Activated T-cell treated with anti-CD3 and anti-CD28 coated beads for 24 hours (primary cell): ENCODE data around the gene PRR14L.
"Not testable (repeated sequence)": the region's sequence is repeated elsewhere in the genome, so short reads cannot be mapped to it uniquely, and the experiment has no call there.

Source experiments
- DNase-seq: peaks from one replicate; pipeline ENCODE4 v3.0.0-alpha.2; 2020; ENCODE audit warnings: low read depth

The PRR14L gene

DNA sequence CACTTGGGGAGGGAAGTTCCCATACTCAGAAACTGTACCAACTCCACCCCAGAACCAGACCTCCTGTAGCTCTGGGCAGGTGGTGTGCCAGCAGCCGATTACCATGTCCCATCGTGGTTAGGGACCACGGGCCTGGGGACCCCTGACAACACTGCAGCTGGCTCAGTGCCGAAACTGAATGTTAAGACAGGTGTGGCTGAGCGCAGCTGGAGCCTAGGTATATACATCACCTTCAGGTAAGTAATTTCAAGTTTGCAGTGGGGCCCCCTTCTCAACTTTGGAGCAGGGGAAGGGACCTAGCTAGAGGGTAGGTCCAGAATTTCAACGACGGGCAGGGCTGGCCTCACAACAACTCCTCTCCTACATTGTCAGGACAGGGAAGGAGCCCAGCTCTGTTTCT is 67.2 kb downstream of the PRR14L start:
- no peak for DNase-seq

DNA sequence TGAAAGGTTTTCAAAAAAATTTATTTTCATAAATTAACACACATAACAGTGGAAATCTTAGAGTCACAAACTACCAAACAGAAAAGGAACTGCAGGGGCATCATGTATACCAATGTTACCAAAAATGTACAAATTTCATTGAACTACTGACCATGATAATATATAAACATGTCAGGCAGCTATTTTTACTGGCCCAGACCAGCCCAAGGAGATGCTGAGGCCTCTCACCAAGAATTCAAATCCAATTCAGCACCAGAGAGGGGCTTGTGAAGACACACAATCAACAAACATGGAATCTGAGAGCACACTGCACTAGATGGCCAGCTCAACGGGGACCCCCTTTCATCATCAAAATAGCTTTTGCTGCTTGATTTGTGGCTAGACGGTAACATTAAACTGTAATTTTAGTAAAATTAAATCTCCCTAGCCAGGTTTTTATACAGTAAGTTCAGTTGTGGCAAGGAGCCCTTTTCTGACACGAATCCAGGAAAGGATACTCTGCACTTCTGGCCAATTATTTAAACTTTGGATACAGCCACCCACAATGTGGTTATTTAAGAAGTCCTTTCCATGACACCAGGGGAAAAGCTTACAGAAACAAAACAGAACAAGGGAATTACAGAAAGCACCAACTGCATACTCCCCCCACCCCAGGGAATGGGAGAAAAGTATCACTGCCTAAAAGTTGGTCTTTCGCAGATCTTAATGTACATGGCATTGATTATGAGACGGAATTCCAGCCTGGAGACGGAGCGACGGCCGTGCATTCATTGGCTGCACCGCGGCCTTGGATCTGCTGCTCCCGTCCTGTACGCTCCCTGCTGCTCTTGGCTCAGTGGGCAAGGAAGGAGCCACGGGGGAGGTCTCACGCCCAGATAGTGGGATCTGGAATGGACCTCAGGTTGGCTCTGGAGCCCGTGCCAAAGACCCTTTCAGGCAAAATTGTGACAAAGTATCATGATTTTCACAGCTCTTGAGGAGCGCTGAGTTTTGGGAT is 68.3 kb downstream of the PRR14L start:
- DNase-seq, result no peak

DNA sequence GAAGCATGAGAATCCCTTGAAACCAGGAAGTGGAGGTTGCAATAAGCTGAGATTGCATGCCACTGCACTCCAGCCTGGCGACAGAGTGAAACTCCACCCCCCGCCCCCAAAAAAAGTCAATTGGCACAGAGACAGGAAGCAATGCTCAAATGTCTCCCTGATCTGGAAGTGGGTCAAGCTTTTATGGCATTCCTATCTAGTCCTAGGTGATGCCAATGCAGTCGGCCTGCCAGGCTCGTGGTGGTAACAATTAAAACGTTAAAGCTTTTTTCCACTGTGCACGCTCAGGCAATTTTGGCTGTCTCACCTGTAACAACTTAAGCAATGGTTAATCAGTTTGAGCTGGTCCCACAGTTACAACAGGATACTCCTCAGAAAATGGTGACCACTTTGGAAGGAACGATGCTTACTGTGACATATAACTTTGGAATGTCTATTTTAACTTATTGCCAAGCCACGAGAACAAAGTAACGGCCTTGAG is 69.0 kb downstream of the PRR14L start:
- no peak for DNase-seq

DNA sequence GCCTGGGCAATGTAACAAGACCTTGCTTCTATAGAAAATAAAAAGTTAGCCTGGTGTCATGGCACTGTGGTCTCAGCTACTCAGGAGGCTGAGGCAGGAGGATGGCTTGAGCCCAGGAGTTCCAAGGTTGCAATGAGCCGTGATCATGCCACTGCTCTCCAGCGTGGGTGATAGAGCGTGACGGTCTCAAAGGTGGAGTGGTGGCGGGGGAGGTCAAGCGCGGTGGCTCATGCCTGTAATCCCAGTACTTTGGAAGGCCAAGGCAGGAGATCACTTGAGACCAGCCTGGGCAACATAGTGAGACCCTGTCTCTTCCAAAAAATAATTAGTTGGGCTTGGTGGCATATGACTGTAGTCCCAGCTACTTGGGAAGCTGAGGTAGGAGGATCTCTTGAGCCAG is 71.2 kb downstream of the PRR14L start:
- DNase-seq, result no peak

DNA sequence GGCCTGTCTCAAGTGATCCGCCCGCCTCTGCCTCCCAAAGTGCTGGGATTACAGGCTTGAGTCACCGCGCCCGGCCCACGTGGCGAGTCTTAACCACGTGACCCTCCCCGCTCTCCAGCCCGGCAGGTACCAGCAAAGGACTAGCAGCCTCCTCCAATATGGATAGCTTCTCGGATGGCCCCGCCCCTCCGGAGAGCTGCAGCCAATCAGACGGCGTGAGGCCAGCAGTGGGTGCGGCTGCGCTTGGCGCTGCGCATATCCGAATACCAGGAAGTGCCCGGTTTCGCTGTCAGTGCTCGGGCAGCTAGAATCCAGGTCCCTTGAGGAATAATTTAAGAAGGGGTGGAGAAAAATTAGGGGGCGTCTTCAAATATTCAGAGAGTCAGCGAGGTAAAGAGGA is 73.2 kb downstream of the PRR14L start:
- peak; percentile 89 for DNase-seq

DNA sequence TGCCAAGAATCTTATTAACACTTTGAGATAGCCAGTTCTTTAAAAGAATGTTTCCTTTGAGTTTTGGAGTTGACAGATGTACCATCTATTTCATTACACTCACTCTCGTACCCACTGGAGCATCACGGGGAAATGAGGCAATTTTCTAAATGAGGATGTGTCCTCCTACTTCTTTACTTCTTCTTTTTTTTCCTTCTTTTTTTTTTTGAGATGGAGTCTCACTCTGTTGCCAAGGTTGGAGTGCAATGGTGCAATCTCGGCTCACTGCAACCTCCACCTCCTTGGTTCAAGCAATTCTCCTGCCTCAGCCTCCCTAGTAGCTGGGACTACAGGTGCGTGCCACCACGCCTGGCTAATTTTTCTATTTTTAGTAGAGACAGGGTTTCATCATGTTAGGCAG is 75.7 kb downstream of the PRR14L start:
- DNase-seq, result not testable (repeated sequence)

DNA sequence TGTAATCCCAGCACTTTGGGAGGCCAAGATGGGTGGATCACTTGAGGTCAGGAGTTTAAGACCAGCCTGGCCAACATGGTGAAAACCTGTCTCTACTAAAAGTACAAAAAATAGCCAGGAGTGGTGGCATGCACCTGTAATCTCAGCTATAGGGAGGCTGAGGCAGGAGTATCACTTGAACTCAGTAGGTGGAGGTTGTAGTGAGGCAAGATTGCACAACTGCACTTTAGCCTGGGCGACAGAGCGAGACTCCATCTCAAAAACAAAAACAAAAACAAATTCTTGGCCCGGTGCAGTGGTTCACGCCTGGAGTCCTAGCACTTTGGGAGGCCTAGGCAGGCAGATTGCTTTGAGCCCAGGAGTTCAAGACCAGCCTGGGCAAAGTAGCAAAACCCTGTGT is 81.1 kb downstream of the PRR14L start:
- DNase-seq, result not testable (repeated sequence)

DNA sequence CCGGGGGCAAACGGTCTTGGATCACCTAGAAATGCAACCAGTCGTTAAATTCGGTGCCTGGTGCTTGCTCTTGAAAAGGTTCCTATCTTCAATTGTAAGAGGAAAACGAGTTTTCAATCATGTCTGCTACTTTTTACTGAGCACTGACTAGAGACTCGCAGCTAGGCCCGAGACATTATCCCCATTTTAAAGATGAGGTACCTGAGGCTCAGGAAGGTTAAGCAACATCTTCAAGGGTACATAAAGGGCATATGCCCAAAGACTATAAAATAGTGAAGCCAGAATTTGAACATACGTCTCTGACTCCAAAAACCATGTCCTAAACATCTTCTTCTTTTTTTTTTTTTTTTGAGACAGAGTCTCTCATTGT is 87.3 kb downstream of the PRR14L start:
- DNase-seq, result no peak

DNA sequence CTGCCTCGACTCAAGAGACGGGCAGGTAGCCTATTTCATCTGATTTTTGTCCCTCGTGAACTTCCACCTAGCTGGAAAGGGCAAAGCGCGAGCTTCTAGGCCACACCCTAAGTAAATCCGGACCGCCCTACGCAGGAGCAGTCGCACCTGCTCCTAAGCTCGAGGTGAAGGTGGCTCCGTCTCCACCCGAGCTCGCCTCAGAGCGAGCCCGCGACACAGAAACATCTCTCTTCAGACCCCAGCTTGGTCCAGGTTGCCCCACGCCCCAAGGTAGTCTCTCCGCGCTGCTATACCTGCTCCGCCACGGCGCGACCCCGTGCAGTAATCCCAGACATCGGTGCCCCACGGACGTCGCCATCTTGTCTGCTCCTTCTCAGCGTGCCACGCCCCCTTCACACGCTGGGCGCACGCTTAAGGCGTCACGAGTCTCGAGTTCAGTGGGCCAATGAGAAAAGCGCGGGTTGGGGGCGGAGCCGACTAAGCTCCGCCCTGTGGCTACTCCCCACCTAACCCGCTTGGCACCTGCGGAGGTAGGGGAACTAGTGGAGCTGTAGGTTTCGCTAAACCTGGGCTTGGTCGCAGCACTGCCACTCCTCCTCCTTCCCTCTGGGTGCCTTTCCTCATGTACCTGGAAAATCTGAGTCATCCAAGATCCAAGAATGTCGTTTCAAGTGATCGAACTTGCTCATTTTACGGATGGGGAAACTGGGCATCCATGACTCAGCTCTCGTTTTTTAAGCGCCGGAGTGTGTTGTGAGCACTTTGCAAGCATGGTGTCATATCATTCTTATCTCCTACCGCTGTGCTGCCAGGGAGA is 87.9 kb downstream of the PRR14L start, which contains the start of gene PISD:
PISD (minus strand) TSS at position 365 of the 817 bp plus-strand sequence; CDS start at position 358, 7 bp downstream.
- DNase-seq, result peak; percentile 94

DNA sequence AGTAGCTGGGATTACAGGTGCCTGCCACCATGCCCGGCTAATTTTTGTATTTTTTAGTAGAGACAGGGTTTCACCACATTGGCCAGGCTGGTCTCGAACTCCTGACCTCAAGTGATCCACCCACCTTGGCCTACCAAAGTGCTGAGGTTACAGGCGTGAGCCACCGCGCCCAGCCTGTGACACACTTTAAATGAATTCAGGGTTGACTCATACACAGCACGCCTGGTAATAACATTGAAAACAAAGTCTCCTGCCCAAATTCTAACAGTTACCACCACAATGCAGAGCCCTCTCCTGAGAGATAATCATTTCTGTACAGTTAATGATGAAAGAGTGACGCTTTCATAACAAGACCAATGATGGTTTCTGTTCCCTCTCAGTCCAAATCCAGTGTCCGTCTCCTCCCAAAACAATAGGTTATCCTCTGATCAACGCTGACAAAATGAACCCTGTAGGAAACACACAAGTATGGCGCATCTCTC is 89.0 kb downstream of the PRR14L start:
- DNase-seq, result not testable (repeated sequence)

DNA sequence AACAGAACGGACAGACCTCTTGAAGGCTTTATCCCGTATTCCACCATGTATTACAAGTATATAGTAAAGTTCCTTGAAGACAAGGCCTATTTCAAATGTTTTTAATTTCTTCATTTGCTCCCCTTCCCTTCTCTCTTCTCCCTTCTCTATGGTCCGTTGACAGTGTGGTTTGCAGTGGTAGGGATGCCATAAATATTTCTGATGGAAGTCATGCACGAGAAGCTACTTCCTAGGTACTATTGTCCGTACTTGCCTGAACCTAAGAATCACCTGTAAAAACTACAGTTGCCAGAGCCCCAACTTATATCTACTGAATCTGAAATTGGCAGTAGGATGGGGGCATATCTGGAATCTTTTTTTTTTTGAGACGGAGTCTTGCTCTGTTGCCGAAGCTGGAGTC is 90.7 kb downstream of the PRR14L start:
- DNase-seq, result no peak

DNA sequence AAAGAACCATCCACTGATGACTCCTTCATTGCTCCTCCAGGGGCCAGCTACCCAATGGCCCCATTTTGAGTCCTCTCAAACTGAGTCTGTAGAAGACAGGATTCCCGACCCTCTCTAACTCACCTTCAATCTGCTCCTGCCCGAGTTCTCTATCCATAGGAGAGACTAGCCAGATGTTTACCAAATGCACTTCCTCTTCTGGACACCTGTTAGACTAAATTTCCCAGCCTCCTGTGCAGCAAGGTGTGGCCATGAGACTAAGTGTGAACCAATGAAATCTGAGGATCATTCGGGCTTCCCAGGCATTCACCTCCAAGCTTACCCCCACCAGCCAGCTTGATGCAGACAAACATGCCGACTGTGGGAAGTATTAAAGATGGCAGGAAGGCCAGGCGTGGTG is 95.5 kb downstream of the PRR14L start:
- DNase-seq, result no peak

DNA sequence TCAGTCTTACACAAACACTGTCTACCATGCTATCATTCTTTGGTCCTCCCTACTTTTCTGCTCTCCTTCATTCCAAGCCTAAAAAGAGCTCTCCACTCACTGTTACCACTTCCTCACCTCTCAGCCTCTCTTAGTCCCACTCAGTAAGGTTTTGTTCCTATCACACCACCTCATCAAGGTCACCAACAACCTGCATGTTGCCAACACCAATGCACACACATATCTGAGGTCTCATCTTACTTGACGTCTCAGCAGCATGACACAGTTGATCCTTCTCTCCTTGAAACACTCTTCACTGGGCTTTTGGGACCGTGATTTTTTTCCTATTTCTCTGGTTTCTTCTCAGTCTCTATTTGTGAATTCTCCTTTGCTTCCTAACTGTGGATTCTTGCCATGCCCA is 96.0 kb downstream of the PRR14L start:
- no peak for DNase-seq

DNA sequence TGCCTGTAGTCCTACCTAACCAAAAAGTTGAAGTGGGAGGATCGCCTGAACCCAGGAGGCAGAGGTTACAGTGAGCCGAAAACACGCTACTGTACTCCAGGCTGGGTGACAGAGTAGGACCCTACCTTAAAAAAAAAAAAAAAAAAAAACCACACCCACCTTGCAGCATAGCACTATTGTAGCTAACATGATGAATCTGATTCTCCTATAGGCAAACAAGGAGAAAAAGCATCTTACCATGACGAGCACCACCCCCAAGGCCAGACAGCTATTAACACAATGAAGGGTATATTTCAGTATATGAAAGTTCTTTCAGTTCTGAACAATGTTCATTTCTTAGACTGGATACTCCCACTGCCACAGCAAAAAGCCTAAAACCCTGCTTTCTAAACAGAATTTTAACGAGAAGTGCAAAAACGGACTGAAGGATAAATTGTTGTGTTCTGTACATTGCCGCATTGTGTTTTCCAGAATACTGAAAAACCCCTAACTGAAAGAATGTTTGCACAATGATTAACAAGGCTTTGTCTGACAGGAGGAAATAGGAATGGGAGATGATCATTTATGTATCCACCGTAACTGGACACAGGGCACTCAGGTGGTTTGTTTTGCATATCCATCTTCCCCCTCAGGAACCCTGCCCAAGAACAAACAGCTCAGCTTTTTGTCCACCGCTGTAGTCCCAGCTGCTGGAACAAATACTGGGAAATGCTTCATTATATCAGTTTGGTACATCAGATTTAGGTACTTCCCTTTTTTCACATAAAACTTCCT is 96.8 kb downstream of the PRR14L start:
- DNase-seq, result no peak

DNA sequence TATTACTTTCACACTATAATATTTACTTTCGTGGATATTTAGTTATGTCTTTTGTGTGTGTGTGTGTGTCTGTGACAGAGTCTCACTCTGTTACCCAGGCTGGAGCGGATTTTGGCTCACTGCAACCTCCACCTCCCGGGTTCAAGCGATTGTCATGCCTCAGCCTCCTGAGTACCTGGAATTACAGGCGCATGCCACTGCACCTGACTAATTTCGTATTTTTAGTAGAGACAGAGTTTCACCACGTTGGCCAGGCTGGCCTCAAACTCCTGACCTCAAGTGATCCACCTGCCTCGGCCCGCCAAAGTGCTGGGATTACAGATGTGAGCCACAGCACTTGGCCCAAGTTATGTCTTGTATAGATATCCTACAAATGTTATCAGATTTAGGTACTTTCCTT is 97.8 kb downstream of the PRR14L start:
- no peak for DNase-seq

DNA sequence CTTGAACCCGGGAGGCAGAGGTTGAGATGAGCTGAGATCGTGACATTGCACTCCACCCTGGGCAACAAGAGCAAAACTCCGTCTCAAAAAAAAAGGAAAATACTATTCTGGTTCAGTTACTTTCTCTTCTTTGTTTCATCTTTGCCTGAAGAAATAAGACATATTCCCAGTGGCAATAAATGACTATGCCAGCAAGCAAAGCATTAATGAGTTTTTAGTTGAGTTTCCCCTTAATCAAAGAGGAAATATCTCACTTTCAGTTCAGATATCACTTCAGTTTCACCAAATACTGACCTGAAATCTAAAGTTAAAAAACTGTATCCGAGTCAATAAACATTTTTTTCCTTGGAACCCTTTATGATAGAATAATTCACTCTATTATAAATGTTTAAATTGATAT is 98.3 kb downstream of the PRR14L start:
- no peak for DNase-seq

DNA sequence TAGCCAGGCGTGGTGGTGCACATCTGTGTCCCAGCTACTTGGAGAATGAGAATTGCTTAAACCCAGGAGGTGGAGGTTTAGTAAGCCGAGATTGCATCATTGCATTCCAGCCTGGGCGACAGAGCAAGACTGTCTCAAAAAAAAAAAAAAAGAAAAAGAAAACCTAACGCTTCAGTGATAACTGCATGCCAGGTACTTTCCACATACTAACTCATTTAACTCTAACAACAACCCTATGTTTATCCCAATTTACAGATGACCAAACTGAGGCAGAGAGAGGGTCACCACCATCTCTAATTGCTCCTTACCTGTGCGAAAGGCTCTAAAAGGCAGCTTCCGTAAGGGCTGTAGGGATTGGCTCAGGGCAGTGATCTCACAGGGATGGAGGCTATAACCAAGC is 99.5 kb downstream of the PRR14L start:
- DNase-seq, result no peak

DNA sequence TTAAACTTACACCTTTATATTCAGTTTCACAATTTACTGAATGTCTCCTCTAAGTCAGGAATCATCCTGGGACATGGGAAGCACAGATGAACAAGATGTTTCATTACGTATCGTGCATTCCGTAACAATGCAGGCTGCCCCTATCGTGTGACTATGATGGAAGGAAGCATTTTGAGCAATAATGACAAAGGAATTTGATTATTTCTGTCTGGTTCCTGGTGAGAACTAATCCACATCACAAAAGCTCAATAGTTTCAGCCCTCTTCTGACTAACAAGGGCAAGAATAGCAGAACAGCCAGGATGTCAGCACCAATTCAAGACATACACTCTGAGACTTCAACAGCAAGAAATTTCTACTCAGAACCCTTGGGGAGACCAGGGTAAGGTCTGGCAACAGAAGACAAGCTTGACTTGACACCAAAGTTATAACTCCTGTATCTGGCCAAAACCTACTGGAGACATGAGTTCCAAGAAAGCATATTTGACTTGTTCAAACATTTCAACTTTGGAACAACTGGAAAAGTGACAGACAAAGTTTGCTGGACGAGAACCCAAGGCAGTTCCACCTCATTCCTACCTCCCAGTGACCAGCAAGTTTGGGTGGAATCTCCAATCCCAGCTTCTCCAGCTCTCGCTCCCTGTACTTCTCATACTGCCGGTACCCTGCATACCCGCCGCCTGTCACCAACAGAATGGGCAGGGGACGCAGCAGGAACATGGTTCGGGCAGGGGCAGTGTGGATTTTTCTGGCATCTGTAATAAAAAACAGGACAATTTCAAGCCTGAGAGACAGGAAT is 102.2 kb downstream of the PRR14L start:
- no peak for DNase-seq

DNA sequence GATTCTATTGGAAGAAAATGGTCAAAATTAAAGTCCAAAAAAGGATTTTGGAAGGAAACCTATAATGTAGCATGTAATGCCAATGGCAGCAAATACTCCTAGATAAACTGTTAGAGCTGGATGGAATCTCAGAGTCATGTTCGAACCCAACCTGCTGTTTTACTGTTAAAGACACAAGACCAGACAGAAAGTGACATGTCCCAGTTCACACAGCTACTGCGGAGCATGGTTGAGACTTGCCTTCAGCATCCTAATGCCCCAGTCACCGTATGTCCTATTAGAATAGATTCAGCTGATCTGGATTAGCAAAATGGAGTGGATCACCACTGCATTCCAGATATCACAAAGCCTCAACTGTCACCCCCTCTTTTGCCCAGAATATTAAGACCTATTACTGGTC is 102.9 kb downstream of the PRR14L start:
- no peak for DNase-seq

DNA sequence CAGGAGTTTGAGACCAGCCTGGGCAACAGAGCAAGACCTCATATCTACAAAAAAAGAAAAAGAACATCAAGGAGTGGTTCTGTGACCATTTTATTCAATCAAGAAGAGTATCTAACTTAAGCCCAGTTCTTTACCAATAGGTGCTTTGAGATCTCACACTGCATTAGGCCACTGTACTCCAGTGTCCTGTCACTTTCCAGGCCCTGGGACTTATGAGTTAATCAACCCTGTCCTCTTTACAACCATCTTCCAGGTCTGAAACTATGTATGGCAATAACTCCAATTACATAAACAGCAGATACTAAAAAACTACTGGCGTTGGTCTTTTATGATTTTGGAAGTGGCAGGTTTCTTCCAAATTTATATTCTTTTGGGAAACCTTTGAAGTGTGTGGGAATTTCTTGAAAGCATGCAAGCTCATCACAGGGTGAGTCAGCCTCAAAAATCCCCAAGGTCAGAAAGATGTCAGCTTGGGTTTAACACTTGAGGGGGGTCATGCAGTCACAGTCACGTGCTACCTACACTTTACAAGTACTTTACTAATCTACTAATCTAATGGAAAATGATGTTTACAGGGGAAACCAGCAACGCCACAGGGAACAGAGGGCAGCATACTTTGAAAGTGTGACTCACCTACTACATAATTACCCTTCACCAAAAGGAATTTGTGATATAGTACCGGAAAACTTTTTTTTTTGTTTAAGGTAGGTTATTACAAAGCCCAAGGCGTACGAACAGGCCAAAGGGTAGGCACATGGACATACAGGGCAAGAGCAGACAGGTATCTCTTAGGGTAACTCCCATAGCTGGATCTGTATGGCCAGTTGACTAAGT is 103.5 kb downstream of the PRR14L start:
- peak; percentile 41 for DNase-seq
